HEK293 (cell line): ENCODE results near the gene CENPP.

ENCODE experiments used
- CTCF ChIA-PET: fragments of 350-600 bp; formaldehyde crosslinking; extraction: SDS; loops from one replicate; lab custom pipeline; 2021; ENCODE audit warnings: antibody characterized with exemption; lab: Yijun Ruan, JAX
- POLR2A ChIA-PET: fragments of 300-600 bp; formaldehyde crosslinking; extraction: SDS; loops from one replicate; lab custom pipeline; 2020; ENCODE audit warnings: antibody characterized with exemption, inconsistent platforms; lab: Yijun Ruan, JAX
- H3K27ac ChIP-seq: fragments of 200-500 bp; sonication (Bioruptor generic); 2 replicates; pipeline ENCODE4 v1.5.1; 2014; ENCODE audit warnings: low read depth, low read length, control low read depth, inconsistent platforms; ENCODE audit errors: extremely low read depth
- H3K36me3 ChIP-seq, 2 experiments: fragments of 200-500 bp in 1 of 2; sonication (Bioruptor generic) in 1 of 2; 1 replicate in 1 of 2; 2 replicates in 1 of 2; pipeline ENCODE4 v1.5.1; 2014 to 2017; ENCODE audit warnings: inconsistent platforms in 2 of 2, low read length in 2 of 2; ENCODE audit not compliant: control insufficient read depth in 2 of 2, insufficient read depth in 1 of 2
- H3K4me1 ChIP-seq: fragments of 200-500 bp; sonication (Bioruptor generic); 2 replicates; pipeline ENCODE4 v1.5.1; 2014; ENCODE audit warnings: mild to moderate bottlenecking, low read length, inconsistent platforms; ENCODE audit not compliant: control insufficient read depth, insufficient read depth
- H3K4me3 ChIP-seq: 2 replicates; pipeline ENCODE4 v1.5.1; 2011; ENCODE audit warnings: low read depth, mild to moderate bottlenecking, control low read depth, low read length, moderate library complexity
- H3K9me3 ChIP-seq: fragments of 200-500 bp; sonication (Bioruptor generic); 2 replicates; pipeline ENCODE4 v1.5.1; 2014; ENCODE audit warnings: low read depth, low read length, inconsistent platforms; ENCODE audit not compliant: control insufficient read depth, insufficient read depth
- BCL11B ChIP-seq: fragments of 450-650 bp; formaldehyde crosslinking; IDR thresholded peaks from 2 replicates; pipeline ENCODE4 v1.5.1; 2016; ENCODE audit warnings: low read depth, missing biosample characterization, missing genetic modification characterization
- KLF8 ChIP-seq: fragments of 450-650 bp; formaldehyde crosslinking; IDR thresholded peaks from 2 replicates; pipeline ENCODE4 v1.5.1; 2016; ENCODE audit warnings: missing biosample characterization, missing genetic modification characterization
- RBAK ChIP-seq: fragments of 450-650 bp; formaldehyde crosslinking; IDR thresholded peaks from 2 replicates; pipeline ENCODE4 v1.5.1; 2016; ENCODE audit warnings: missing biosample characterization, missing genetic modification characterization
- SP3 ChIP-seq: fragments of 450-650 bp; formaldehyde crosslinking; IDR thresholded peaks from 2 replicates; pipeline ENCODE4 v1.5.1; 2016; ENCODE audit warnings: missing biosample characterization, missing genetic modification characterization
- TRIM28 ChIP-seq: IDR thresholded peaks from 2 replicates; pipeline ENCODE4 v1.6.1; 2011; ENCODE audit warnings: low read length, control low read depth, borderline replicate concordance
- WT1 ChIP-seq: fragments of 450-650 bp; formaldehyde crosslinking; IDR thresholded peaks from 2 replicates; pipeline ENCODE4 v1.5.1; 2016; ENCODE audit warnings: missing biosample characterization, missing genetic modification characterization
- ZNF138 ChIP-seq: fragments of 450-650 bp; formaldehyde crosslinking; IDR thresholded peaks from 2 replicates; pipeline ENCODE4 v1.5.1; 2016; ENCODE audit warnings: missing biosample characterization, missing genetic modification characterization, borderline replicate concordance
- ZNF169 ChIP-seq: fragments of 450-650 bp; formaldehyde crosslinking; IDR thresholded peaks from 2 replicates; pipeline ENCODE4 v1.5.1; 2016; ENCODE audit warnings: missing biosample characterization, missing genetic modification characterization
- ZNF2 ChIP-seq: fragments of 450-650 bp; formaldehyde crosslinking; IDR thresholded peaks from 2 replicates; pipeline ENCODE4 v1.5.1; 2016; ENCODE audit warnings: missing biosample characterization, missing genetic modification characterization
- ZNF266 ChIP-seq: fragments of 450-650 bp; formaldehyde crosslinking; IDR thresholded peaks from 2 replicates; pipeline ENCODE4 v1.5.1; 2016; ENCODE audit warnings: missing biosample characterization, missing genetic modification characterization, low read depth
- ZNF292 ChIP-seq: fragments of 450-650 bp; formaldehyde crosslinking; IDR thresholded peaks from 2 replicates; pipeline ENCODE4 v1.5.1; 2016; ENCODE audit warnings: low read depth, missing biosample characterization, missing genetic modification characterization, borderline replicate concordance
- ZNF302 ChIP-seq: fragments of 450-650 bp; formaldehyde crosslinking; IDR thresholded peaks from 2 replicates; pipeline ENCODE4 v1.5.1; 2016; ENCODE audit warnings: missing biosample characterization, missing genetic modification characterization, low read depth
- ZNF394 ChIP-seq: fragments of 450-650 bp; formaldehyde crosslinking; IDR thresholded peaks from 2 replicates; pipeline ENCODE4 v1.5.1; 2016; ENCODE audit warnings: missing biosample characterization, missing genetic modification characterization, mild to moderate bottlenecking, moderate library complexity, borderline replicate concordance
- ZNF404 ChIP-seq: fragments of 450-650 bp; formaldehyde crosslinking; IDR thresholded peaks from 2 replicates; pipeline ENCODE4 v1.5.1; 2017; ENCODE audit warnings: missing biosample characterization, missing genetic modification characterization
- ZNF433 ChIP-seq: fragments of 450-650 bp; formaldehyde crosslinking; IDR thresholded peaks from 2 replicates; pipeline ENCODE4 v1.5.1; 2016; ENCODE audit warnings: missing biosample characterization, missing genetic modification characterization, low read depth
- ZNF544 ChIP-seq: fragments of 450-650 bp; formaldehyde crosslinking; IDR thresholded peaks from 2 replicates; pipeline ENCODE4 v1.5.0; 2017; ENCODE audit warnings: missing biosample characterization, missing genetic modification characterization
- ZNF623 ChIP-seq: fragments of 450-650 bp; formaldehyde crosslinking; IDR thresholded peaks from 2 replicates; pipeline ENCODE4 v1.5.1; 2016; ENCODE audit warnings: missing biosample characterization, missing genetic modification characterization
- ZNF624 ChIP-seq: fragments of 450-650 bp; formaldehyde crosslinking; IDR thresholded peaks from 2 replicates; pipeline ENCODE4 v1.5.1; 2017; ENCODE audit warnings: missing biosample characterization, missing genetic modification characterization
- ZNF670 ChIP-seq: fragments of 450-650 bp; formaldehyde crosslinking; IDR thresholded peaks from 2 replicates; pipeline ENCODE4 v1.5.1; 2016; ENCODE audit warnings: missing biosample characterization, missing genetic modification characterization, low read depth
- ZNF777 ChIP-seq: fragments of 450-650 bp; formaldehyde crosslinking; IDR thresholded peaks from 2 replicates; pipeline ENCODE4 v1.5.1; 2017; ENCODE audit warnings: missing biosample characterization, missing genetic modification characterization, borderline replicate concordance
- TF ChIP-seq, protein P1 (sequence below): fragments of 450-650 bp; formaldehyde crosslinking; IDR thresholded peaks from 2 replicates; pipeline ENCODE4 v1.5.1; 2017; ENCODE audit warnings: missing biosample characterization, missing genetic modification characterization
- TF ChIP-seq, protein P2 (sequence below): fragments of 450-650 bp; formaldehyde crosslinking; IDR thresholded peaks from 2 replicates; pipeline ENCODE4 v1.5.1; 2016; ENCODE audit warnings: missing biosample characterization, missing genetic modification characterization, borderline replicate concordance
- TF ChIP-seq, protein P3 (sequence below): fragments of 450-650 bp; formaldehyde crosslinking; IDR thresholded peaks from 2 replicates; pipeline ENCODE4 v1.5.1; 2016; ENCODE audit warnings: missing biosample characterization, missing genetic modification characterization
- TF ChIP-seq, protein P4 (sequence below): fragments of 450-650 bp; formaldehyde crosslinking; IDR thresholded peaks from 2 replicates; pipeline ENCODE4 v1.5.1; 2016; ENCODE audit warnings: missing biosample characterization, missing genetic modification characterization
- TF ChIP-seq, protein P5 (sequence below): fragments of 450-650 bp; formaldehyde crosslinking; IDR thresholded peaks from 2 replicates; pipeline ENCODE4 v1.5.1; 2017; ENCODE audit warnings: missing biosample characterization, mild to moderate bottlenecking, missing genetic modification characterization, moderate library complexity
- TF ChIP-seq, protein P6 (sequence below): fragments of 450-650 bp; formaldehyde crosslinking; IDR thresholded peaks from 2 replicates; pipeline ENCODE4; 2016; ENCODE audit warnings: missing biosample characterization, missing genetic modification characterization

Gene CENPP

DNA sequence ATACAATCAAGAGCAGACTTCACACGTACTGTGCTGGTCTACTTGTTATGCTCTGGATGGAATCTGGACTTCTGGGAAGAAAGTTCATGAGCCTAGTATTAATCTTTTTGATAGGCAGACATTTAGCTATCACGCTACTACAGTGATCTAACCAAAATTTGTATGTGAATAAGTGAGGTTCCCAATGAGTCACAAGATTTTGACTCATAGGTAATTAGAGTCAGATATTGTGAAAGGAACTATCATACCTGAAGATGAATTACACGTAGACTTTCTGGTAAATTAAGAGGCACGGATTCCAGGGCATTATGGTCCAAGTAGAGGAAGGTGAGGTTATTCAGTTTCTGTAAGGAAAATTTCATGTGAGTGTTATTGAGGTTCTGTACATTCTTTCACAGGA lies 60.2 kb downstream of the CENPP start (continued):
- TF ChIP-seq BCL11B (tag by site-specific recombination): no peak
- no peak for TF ChIP-seq ZNF302 (tag by site-specific recombination)
- no peak for TF ChIP-seq SP3
- TF ChIP-seq RBAK (tag by site-specific recombination): no peak
- TF ChIP-seq, protein P1, sequence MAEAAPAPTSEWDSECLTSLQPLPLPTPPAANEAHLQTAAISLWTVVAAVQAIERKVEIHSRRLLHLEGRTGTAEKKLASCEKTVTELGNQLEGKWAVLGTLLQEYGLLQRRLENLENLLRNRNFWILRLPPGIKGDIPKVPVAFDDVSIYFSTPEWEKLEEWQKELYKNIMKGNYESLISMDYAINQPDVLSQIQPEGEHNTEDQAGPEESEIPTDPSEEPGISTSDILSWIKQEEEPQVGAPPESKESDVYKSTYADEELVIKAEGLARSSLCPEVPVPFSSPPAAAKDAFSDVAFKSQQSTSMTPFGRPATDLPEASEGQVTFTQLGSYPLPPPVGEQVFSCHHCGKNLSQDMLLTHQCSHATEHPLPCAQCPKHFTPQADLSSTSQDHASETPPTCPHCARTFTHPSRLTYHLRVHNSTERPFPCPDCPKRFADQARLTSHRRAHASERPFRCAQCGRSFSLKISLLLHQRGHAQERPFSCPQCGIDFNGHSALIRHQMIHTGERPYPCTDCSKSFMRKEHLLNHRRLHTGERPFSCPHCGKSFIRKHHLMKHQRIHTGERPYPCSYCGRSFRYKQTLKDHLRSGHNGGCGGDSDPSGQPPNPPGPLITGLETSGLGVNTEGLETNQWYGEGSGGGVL (tag by site-specific recombination): no peak
- TF ChIP-seq ZNF138 (tag by site-specific recombination): no peak
- no peak for TF ChIP-seq ZNF266 (tag by site-specific recombination)
- TF ChIP-seq ZNF777 (tag by site-specific recombination): no peak
- TF ChIP-seq ZNF670 (tag by site-specific recombination): no peak
- no peak for TF ChIP-seq ZNF433 (tag by site-specific recombination)

DNA sequence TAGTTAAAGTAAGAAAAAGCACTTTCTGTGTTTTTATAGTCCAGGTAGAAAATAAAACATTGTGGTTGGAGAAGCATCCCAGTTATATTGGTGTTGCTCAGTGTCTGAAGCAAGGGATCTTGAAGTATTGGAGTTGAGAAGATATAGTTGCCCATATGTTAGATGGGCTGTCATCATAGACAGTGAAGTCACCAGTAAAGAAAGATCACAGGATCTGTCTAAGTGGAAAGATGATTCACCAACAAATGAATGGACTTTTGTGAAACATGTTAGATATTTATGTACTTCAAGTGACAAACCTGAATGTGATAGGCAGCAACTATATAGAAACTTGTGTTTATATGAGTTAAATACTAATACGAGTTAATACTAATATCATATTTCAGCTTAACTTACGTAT lies 66.9 kb downstream of the CENPP start:
- Histone ChIP-seq H3K4me3 (no peak overlapping the region), H3K36me3 (no peaks in the 10 kb centered on the region), H3K9me3 (no peaks in the 10 kb centered on the region), H3K27ac (no peak overlapping the region), H3K4me1 (no peaks in the 10 kb centered on the region)
- POLR2A ChIA-PET: no interaction called here
- TF ChIP-seq WT1 (tag by site-specific recombination): no peak
- no peak for TF ChIP-seq ZNF623 (tag by site-specific recombination)
- no peak for TF ChIP-seq ZNF544
- TF ChIP-seq, protein P2, sequence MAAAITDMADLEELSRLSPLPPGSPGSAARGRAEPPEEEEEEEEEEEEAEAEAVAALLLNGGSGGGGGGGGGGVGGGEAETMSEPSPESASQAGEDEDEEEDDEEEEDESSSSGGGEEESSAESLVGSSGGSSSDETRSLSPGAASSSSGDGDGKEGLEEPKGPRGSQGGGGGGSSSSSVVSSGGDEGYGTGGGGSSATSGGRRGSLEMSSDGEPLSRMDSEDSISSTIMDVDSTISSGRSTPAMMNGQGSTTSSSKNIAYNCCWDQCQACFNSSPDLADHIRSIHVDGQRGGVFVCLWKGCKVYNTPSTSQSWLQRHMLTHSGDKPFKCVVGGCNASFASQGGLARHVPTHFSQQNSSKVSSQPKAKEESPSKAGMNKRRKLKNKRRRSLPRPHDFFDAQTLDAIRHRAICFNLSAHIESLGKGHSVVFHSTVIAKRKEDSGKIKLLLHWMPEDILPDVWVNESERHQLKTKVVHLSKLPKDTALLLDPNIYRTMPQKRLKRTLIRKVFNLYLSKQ (tag by site-specific recombination): no peak
- TF ChIP-seq ZNF404 (tag by site-specific recombination): no peak
- CTCF ChIA-PET: no interaction called here

DNA sequence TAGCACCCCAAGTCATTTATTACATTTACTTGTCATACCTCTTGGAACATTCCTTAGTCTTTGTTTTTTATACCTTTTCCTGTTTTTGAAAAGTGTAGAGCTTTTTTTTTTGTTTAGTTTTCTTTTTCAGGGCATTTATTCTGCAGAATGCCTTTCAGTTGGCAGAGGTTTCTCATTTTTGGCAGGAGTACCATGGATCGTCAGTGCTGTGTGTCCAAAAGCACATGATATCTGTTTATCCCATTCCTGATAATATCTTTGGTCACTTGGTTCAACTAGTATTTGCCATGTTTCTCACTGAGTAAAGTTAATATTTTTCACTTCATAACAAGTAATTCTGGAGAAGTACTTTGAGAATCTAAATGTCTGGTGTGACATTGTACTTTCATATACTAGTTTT lies 67.9 kb downstream of the CENPP start:
- H3K4me3 ChIP-seq: no peak overlapping the region
- H3K36me3 ChIP-seq: no peaks in the 10 kb centered on the region
- POLR2A ChIA-PET: interaction anchor here (0.7 kb wide), 1 partner anchor 9 kb away, joined by 3 read pairs; no protein-coding TSS in a partner anchor
- H3K9me3 ChIP-seq: no peaks in the 10 kb centered on the region
- no peak overlapping the region for H3K27ac ChIP-seq
- H3K4me1 ChIP-seq: no peaks in the 10 kb centered on the region
- CTCF ChIA-PET: no interaction called here
- TF ChIP-seq ZNF394 (no peak), WT1 (tag by site-specific recombination) (no peak), ZNF2 (tag by site-specific recombination) (no peak), TRIM28 (no peak), ZNF624 (tag by site-specific recombination) (no peak), ZNF292 (no peak), KLF8 (tag by site-specific recombination) (no peak), ZNF169 (tag by site-specific recombination) (no peak)
- TF ChIP-seq, protein P3, sequence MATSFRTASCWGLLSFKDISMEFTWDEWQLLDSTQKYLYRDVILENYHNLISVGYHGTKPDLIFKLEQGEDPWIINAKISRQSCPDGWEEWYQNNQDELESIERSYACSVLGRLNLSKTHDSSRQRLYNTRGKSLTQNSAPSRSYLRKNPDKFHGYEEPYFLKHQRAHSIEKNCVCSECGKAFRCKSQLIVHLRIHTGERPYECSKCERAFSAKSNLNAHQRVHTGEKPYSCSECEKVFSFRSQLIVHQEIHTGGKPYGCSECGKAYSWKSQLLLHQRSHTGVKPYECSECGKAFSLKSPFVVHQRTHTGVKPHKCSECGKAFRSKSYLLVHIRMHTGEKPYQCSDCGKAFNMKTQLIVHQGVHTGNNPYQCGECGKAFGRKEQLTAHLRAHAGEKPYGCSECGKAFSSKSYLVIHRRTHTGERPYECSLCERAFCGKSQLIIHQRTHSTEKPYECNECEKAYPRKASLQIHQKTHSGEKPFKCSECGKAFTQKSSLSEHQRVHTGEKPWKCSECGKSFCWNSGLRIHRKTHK (tag by site-specific recombination): no peak
- TF ChIP-seq, protein P4, sequence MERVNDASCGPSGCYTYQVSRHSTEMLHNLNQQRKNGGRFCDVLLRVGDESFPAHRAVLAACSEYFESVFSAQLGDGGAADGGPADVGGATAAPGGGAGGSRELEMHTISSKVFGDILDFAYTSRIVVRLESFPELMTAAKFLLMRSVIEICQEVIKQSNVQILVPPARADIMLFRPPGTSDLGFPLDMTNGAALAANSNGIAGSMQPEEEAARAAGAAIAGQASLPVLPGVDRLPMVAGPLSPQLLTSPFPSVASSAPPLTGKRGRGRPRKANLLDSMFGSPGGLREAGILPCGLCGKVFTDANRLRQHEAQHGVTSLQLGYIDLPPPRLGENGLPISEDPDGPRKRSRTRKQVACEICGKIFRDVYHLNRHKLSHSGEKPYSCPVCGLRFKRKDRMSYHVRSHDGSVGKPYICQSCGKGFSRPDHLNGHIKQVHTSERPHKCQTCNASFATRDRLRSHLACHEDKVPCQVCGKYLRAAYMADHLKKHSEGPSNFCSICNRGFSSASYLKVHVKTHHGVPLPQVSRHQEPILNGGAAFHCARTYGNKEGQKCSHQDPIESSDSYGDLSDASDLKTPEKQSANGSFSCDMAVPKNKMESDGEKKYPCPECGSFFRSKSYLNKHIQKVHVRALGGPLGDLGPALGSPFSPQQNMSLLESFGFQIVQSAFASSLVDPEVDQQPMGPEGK (tag by site-specific recombination): no peak
- TF ChIP-seq, protein P5, sequence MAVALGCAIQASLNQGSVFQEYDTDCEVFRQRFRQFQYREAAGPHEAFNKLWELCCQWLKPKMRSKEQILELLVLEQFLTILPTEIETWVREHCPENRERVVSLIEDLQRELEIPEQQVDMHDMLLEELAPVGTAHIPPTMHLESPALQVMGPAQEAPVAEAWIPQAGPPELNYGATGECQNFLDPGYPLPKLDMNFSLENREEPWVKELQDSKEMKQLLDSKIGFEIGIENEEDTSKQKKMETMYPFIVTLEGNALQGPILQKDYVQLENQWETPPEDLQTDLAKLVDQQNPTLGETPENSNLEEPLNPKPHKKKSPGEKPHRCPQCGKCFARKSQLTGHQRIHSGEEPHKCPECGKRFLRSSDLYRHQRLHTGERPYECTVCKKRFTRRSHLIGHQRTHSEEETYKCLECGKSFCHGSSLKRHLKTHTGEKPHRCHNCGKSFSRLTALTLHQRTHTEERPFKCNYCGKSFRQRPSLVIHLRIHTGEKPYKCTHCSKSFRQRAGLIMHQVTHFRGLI: no peak
- TF ChIP-seq, protein P6, sequence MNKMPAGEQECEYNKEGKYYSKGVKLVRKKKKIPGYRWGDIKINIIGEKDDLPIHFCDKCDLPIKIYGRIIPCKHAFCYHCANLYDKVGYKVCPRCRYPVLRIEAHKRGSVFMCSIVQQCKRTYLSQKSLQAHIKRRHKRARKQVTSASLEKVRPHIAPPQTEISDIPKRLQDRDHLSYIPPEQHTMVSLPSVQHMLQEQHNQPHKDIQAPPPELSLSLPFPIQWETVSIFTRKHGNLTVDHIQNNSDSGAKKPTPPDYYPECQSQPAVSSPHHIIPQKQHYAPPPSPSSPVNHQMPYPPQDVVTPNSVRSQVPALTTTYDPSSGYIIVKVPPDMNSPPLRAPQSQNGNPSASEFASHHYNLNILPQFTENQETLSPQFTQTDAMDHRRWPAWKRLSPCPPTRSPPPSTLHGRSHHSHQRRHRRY (tag by site-specific recombination): no peak
